Trophoblast cell (in vitro differentiated cells and primary cell): ENCODE measurements around the gene RAD51B.

Experiments
- DNase-seq, 2 donors: peaks; one replicate each; pipeline ENCODE4 v3.0.0-alpha.2; 2016
- H2AFZ ChIP-seq: 2 replicates; pipeline ENCODE4 v1.6.1; 2013; ENCODE audit warnings: low read length, moderate library complexity, mild to moderate bottlenecking; ENCODE audit not compliant: insufficient read depth, poor library complexity
- H2AK5ac ChIP-seq: 2 replicates; pipeline ENCODE4 v1.6.1; 2013; ENCODE audit warnings: mild to moderate bottlenecking, low read length
- H2BK120ac ChIP-seq: 2 replicates; pipeline ENCODE4 v1.6.1; 2013; ENCODE audit warnings: low read length, mild to moderate bottlenecking, moderate library complexity; ENCODE audit not compliant: insufficient read depth, poor library complexity
- H2BK12ac ChIP-seq: 2 replicates; pipeline ENCODE4 v1.6.1; 2013; ENCODE audit warnings: mild to moderate bottlenecking, low read length, moderate library complexity
- H2BK5ac ChIP-seq: 2 replicates; pipeline ENCODE4 v1.6.1; 2013; ENCODE audit warnings: low read length, low read depth, moderate library complexity, mild to moderate bottlenecking; ENCODE audit not compliant: poor library complexity
- H3K14ac ChIP-seq: 2 replicates; pipeline ENCODE4 v1.6.1; 2013; ENCODE audit warnings: mild to moderate bottlenecking, low read length
- H3K18ac ChIP-seq: 2 replicates; pipeline ENCODE4 v1.6.1; 2013; ENCODE audit warnings: mild to moderate bottlenecking, low read length
- H3K23ac ChIP-seq: 2 replicates; pipeline ENCODE4 v1.6.1; 2013; ENCODE audit warnings: low read length
- H3K27ac ChIP-seq: 2 replicates; pipeline ENCODE4 v1.5.1; 2013; ENCODE audit warnings: low read depth, mild to moderate bottlenecking, inconsistent platforms, low read length, moderate library complexity
- H3K27me3 ChIP-seq: 2 replicates; pipeline ENCODE4 v1.6.1; 2013; ENCODE audit warnings: inconsistent platforms, mild to moderate bottlenecking, low read length, moderate library complexity; ENCODE audit not compliant: insufficient read depth
- H3K36me3 ChIP-seq, 2 experiments: 1 replicate in 1 of 2; 2 replicates in 1 of 2; pipeline ENCODE4 v1.6.1; 2013; ENCODE audit warnings: low read length in 2 of 2, mild to moderate bottlenecking in 2 of 2, moderate library complexity in 1 of 2; ENCODE audit not compliant: insufficient read depth in 2 of 2, control insufficient read depth in 1 of 2
- H3K4ac ChIP-seq: 2 replicates; pipeline ENCODE4 v1.6.1; 2013; ENCODE audit warnings: low read depth, mild to moderate bottlenecking, low read length, moderate library complexity
- H3K4me1 ChIP-seq, 2 experiments: 1 replicate in 1 of 2; 2 replicates in 1 of 2; pipeline ENCODE4 v1.6.1; 2013; ENCODE audit warnings: low read length in 2 of 2, mild to moderate bottlenecking in 2 of 2, moderate library complexity in 1 of 2; ENCODE audit not compliant: insufficient read depth in 2 of 2, control insufficient read depth in 1 of 2
- H3K4me2 ChIP-seq: 2 replicates; pipeline ENCODE4 v1.6.1; 2013; ENCODE audit warnings: inconsistent platforms, mild to moderate bottlenecking, low read length, moderate library complexity
- H3K4me3 ChIP-seq: 2 replicates; pipeline ENCODE4 v1.5.1; 2013; ENCODE audit warnings: mild to moderate bottlenecking, low read depth, low read length, inconsistent platforms
- H3K79me1 ChIP-seq: one replicate; pipeline ENCODE4 v1.6.1; 2013; ENCODE audit warnings: low read length
- H3K79me2 ChIP-seq: 2 replicates; pipeline ENCODE4 v1.6.1; 2013; ENCODE audit warnings: low read length, mild to moderate bottlenecking; ENCODE audit not compliant: control insufficient read depth, insufficient read depth, poor library complexity
- H3K9ac ChIP-seq: 2 replicates; pipeline ENCODE4 v1.6.1; 2013; ENCODE audit warnings: mild to moderate bottlenecking, low read length
- H3K9me3 ChIP-seq: 2 replicates; pipeline ENCODE4 v1.6.1; 2013; ENCODE audit warnings: low read depth, mild to moderate bottlenecking, control low read depth, inconsistent platforms, low read length; ENCODE audit not compliant: insufficient read depth
- H4K12ac ChIP-seq: 2 replicates; pipeline ENCODE4 v1.6.1; 2013; ENCODE audit warnings: low read depth, mild to moderate bottlenecking, low read length, moderate library complexity
- H4K8ac ChIP-seq: 2 replicates; pipeline ENCODE4 v1.6.1; 2013; ENCODE audit warnings: low read depth, mild to moderate bottlenecking, low read length, moderate library complexity
- H4K91ac ChIP-seq: one replicate; pipeline ENCODE4 v1.6.1; 2013; ENCODE audit warnings: low read depth, mild to moderate bottlenecking, low read length, moderate library complexity
- WGBS: extraction: QIAGEN DNeasy Blood & Tissue Kit; methylation state at CpG from one replicate; pipeline ENCODE4 v1.1.7; 2013; ENCODE audit warnings: missing lambda C conversion rate; ENCODE audit not compliant: insufficient read length, insufficient coverage; ENCODE audit errors: extremely low coverage; 5-methylcytosine and 5-hydroxymethylcytosine counted together

RAD51B gene

GRCh38 chr14:68527329-68527851 lies 707.8 kb downstream of the RAD51B start:
- H3K79me1 ChIP-seq = peaks cover 16% of the 10 kb centered on the region
- peaks cover 1 to 4% of the 10 kb centered on the region in 2 experiments for H3K36me3 ChIP-seq
- peak overlapping the region; percentile 79 for H2AK5ac ChIP-seq
- peak overlapping the region; percentile 16 for H2BK5ac ChIP-seq
- H3K4me3 ChIP-seq = no peak overlapping the region
- DNase-seq = no peak
- no peak overlapping the region for H3K4me2 ChIP-seq
- peaks cover 4% of the 10 kb centered on the region for H3K9me3 ChIP-seq
- peak overlapping the region; percentile 75 for H3K18ac ChIP-seq
- no peak overlapping the region for H3K23ac ChIP-seq
- peak overlapping the region; percentile 69 for H2BK12ac ChIP-seq
- H2BK120ac ChIP-seq = peak overlapping the region; percentile 47
- H3K27me3 ChIP-seq = no peaks in the 10 kb centered on the region
- no CpG with 5 or more reads among the region's 1 CpG for WGBS
- peak overlapping the region; percentile 73 for H4K8ac ChIP-seq
- peak overlapping the region; percentile 70 for H4K91ac ChIP-seq
- H3K79me2 ChIP-seq = peaks cover 5% of the 10 kb centered on the region
- H3K9ac ChIP-seq = no peak overlapping the region
- H2AFZ ChIP-seq = no peak overlapping the region
- no peak overlapping the region for H3K14ac ChIP-seq
- no peak overlapping the region for H3K27ac ChIP-seq
- no peak overlapping the region for H4K12ac ChIP-seq
- peaks cover 15 to 17% of the 10 kb centered on the region in 2 experiments for H3K4me1 ChIP-seq
- no peak overlapping the region for H3K4ac ChIP-seq

GRCh38 chr14:68528040-68528687 lies 708.6 kb downstream of the RAD51B start:
- H2BK5ac ChIP-seq = no peak overlapping the region
- H2BK120ac ChIP-seq = no peak overlapping the region
- peaks cover 10 to 11% of the 10 kb centered on the region in 2 experiments for H3K4me1 ChIP-seq
- no peak overlapping the region for H3K27ac ChIP-seq
- no peak overlapping the region for H3K4me3 ChIP-seq
- no peak overlapping the region for H3K9ac ChIP-seq
- H3K9me3 ChIP-seq = peaks cover 4% of the 10 kb centered on the region
- DNase-seq = no peak
- H3K4ac ChIP-seq = no peak overlapping the region
- H3K79me1 ChIP-seq = peaks cover 10% of the 10 kb centered on the region
- H4K8ac ChIP-seq = no peak overlapping the region
- H4K12ac ChIP-seq = no peak overlapping the region
- H3K14ac ChIP-seq = no peak overlapping the region
- H3K36me3 ChIP-seq = peaks cover 1 to 4% of the 10 kb centered on the region in 2 experiments
- no peak overlapping the region for H2BK12ac ChIP-seq
- no peaks in the 10 kb centered on the region for H3K27me3 ChIP-seq
- H2AK5ac ChIP-seq = no peak overlapping the region
- H3K23ac ChIP-seq = no peak overlapping the region
- no peak overlapping the region for H3K18ac ChIP-seq
- no CpG with 5 or more reads among the region's 2 CpGs for WGBS
- no peak overlapping the region for H3K4me2 ChIP-seq
- peaks cover 3% of the 10 kb centered on the region for H3K79me2 ChIP-seq
- H2AFZ ChIP-seq = no peak overlapping the region
- H4K91ac ChIP-seq = no peak overlapping the region

- WGBS = no CpG with 5 or more reads among the region's 1 CpG
- Histone ChIP-seq H2AFZ (no peak overlapping the region), H3K4ac (no peak overlapping the region), H2BK5ac (no peak overlapping the region), H4K12ac (no peak overlapping the region), H3K27me3 (no peaks in the 10 kb centered on the region), H3K4me2 (no peak overlapping the region), H3K79me2 (peaks cover 3% of the 10 kb centered on the region), H3K36me3 (peaks cover 1 to 2% of the 10 kb centered on the region in 2 experiments), H3K14ac (no peak overlapping the region), H4K91ac (no peak overlapping the region), H2BK120ac (no peak overlapping the region), H3K79me1 (peaks cover 6% of the 10 kb centered on the region), H3K9ac (no peak overlapping the region), H2AK5ac (no peak overlapping the region), H3K27ac (no peak overlapping the region), H3K18ac (no peak overlapping the region), H2BK12ac (no peak overlapping the region), H3K9me3 (peaks cover 4% of the 10 kb centered on the region), H4K8ac (no peak overlapping the region), H3K4me3 (no peak overlapping the region), H3K4me1 (peaks cover 7 to 8% of the 10 kb centered on the region in 2 experiments), H3K23ac (no peak overlapping the region)
- no peak for DNase-seq
Observed at GRCh38 chr14:68530443-68530842, 710.9 kb downstream of the RAD51B start.

GRCh38 chr14:68532496-68532895 lies 712.9 kb downstream of the RAD51B start:
- Histone ChIP-seq H2AK5ac (no peak overlapping the region), H3K4me2 (no peak overlapping the region), H3K4me1 (no peaks in the 10 kb centered on the region), H3K23ac (no peak overlapping the region), H3K27ac (no peak overlapping the region), H3K4me3 (no peak overlapping the region), H3K9me3 (peaks cover 4% of the 10 kb centered on the region), H3K27me3 (no peaks in the 10 kb centered on the region), H3K9ac (no peak overlapping the region), H3K79me2 (no peaks in the 10 kb centered on the region), H4K8ac (no peak overlapping the region), H3K14ac (no peak overlapping the region), H4K91ac (no peak overlapping the region), H2BK120ac (no peak overlapping the region), H3K79me1 (no peaks in the 10 kb centered on the region), H2BK12ac (no peak overlapping the region), H3K4ac (no peak overlapping the region), H3K36me3 (peaks cover 0 to 1% of the 10 kb centered on the region in 2 experiments), H4K12ac (no peak overlapping the region), H2BK5ac (no peak overlapping the region), H3K18ac (no peak overlapping the region), H2AFZ (no peak overlapping the region)
- no peak for DNase-seq
